ELR (cell line): ENCODE results near the gene NSMCE3.

Source experiments
- DNase-seq: peaks from one replicate; pipeline ENCODE4 v3.0.0-alpha.2; 2015; ENCODE audit warnings: low read depth

The NSMCE3 gene

GRCh38 chr15:29220852-29221251, 48.8 kb downstream of the NSMCE3 start:
- DNase-seq, result no peak

- DNase-seq, result no peak
Observed at GRCh38 chr15:29216955-29217354, 52.7 kb downstream of the NSMCE3 start.
